HepG2 (cell line): ENCODE measurements around the gene MACROD2.

ENCODE experiments used
- PHF5A ChIP-seq: IDR thresholded peaks from one replicate; pipeline ENCODE4 v1.6.1; 2018; ENCODE audit warnings: low read depth, missing genetic modification reagents; ENCODE audit not compliant: unreplicated experiment
- POLR2A ChIP-seq, 2 experiments: IDR thresholded peaks; 2 replicates each; pipeline ENCODE4 v1.6.1; 2011; ENCODE audit warnings: low read depth in 2 of 2, low read length in 2 of 2, mild to moderate bottlenecking in 1 of 2, moderate library complexity in 1 of 2; ENCODE audit not compliant: insufficient read depth in 1 of 2

GRCh38 chr20:14521016-14521415 lies 525.7 kb downstream of the MACROD2 start:
- TF ChIP-seq POLR2A (IDR thresholded peaks at IDR 0.05; ENCODE audit: insufficient read depth in 1 of 2, low read depth in 2 of 2, low read length in 2 of 2) = no peak
- TF ChIP-seq PHF5A (CRISPR knock-in tag) = no peak
